ENCODE data around the gene ANLN. TPM values are rescaled to one million over a fixed set of nuclear protein-coding genes. Genes with fewer than 3 reads are reported as not detected.
"Not testable (repeated sequence)": the region's sequence is repeated elsewhere in the genome, so short reads cannot be mapped to it uniquely, and the experiment has no call there.

Gene ANLN
- total RNA-seq, 1 experiment from 2014 or later: 78.9 TPM

- Histone ChIP-seq H2BK20ac (ENCODE audit: low read depth, low read length, poor library complexity, severe bottlenecking) (no peak overlapping the region), H2BK120ac (ENCODE audit: low read depth, low read length, poor library complexity, severe bottlenecking) (no peak overlapping the region), H3K9me3 (ENCODE audit: control insufficient read depth, low read depth, low read length) (no peaks in the 10 kb centered on the region), H3K4me1 (ENCODE audit: insufficient read depth, low read length) (no peaks in the 10 kb centered on the region), H4K20me1 (ENCODE audit: control insufficient read depth, insufficient read depth, insufficient read length) (no peaks in the 10 kb centered on the region), H4K8ac (replicated peaks; ENCODE audit: insufficient read length, low read depth, low read length) (no peak overlapping the region), H3T11ph (ENCODE audit: low read length) (no peak overlapping the region), H3K9ac (ENCODE audit: extremely low read depth, insufficient read length, low read length) (no peak overlapping the region), H2AFZ (ENCODE audit: low read length) (no peak overlapping the region), H3K27me3 (ENCODE audit: insufficient read depth, low read length) (no peaks in the 10 kb centered on the region), H3K27ac (ENCODE audit: insufficient read length, low read depth, low read length) (no peak overlapping the region), H3K23ac (ENCODE audit: insufficient read length, low read depth, low read length) (no peak overlapping the region), H3K4me2 (ENCODE audit: insufficient read depth, insufficient read length, low read length) (no peak overlapping the region), H3K4ac (ENCODE audit: low read depth, low read length) (no peak overlapping the region), H2BK12ac (ENCODE audit: insufficient read length, low read depth, low read length) (no peak overlapping the region), H3K56ac (ENCODE audit: insufficient read length, low read depth, low read length) (no peak overlapping the region), H2BK15ac (ENCODE audit: low read depth, low read length) (no peak overlapping the region), H3K79me1 (ENCODE audit: insufficient read depth, low read depth, low read length, poor library complexity, severe bottlenecking) (no peaks in the 10 kb centered on the region), H3K18ac (ENCODE audit: insufficient read length, low read depth, low read length) (no peak overlapping the region), H4K91ac (ENCODE audit: insufficient read length, low read depth, low read length) (no peak overlapping the region), H4K5ac (ENCODE audit: insufficient read length, low read depth, low read length) (no peak overlapping the region), H2AK5ac (ENCODE audit: insufficient read length, low read length) (no peak overlapping the region), H3K14ac (ENCODE audit: insufficient read depth, low read length) (no peak overlapping the region), H3K79me2 (ENCODE audit: insufficient read depth, low read length) (no peaks in the 10 kb centered on the region), H2BK5ac (ENCODE audit: insufficient read length, low read length) (no peak overlapping the region), H3K23me2 (ENCODE audit: insufficient read length, low read depth, low read length, poor library complexity, severe bottlenecking) (no peaks in the 10 kb centered on the region)
- Mint-ChIP-seq H3K36me3 (ENCODE audit: insufficient read depth in 1 of 3, low read depth in 3 of 3) (peaks cover 3 to 9% (median 4%) of the 10 kb centered on the region in 3 experiments; a peak in 4 of 7 replicates), H3K9me3 (peaks cover 6 to 11% of the 10 kb centered on the region in 2 experiments), H3K4me1 (no peaks in the 10 kb centered on the region), H3K4me3 (no peak overlapping the region), H3K27ac (no peak overlapping the region), H3K27me3 (ENCODE audit: low read depth) (peaks cover 1% of the 10 kb centered on the region; the same call in 1 of the 2 replicates)
- TF ChIP-seq CTCF (conservative IDR thresholded peaks at IDR 0.05): no peak
- no CpG with 5 or more reads among the region's 3 CpGs for WGBS (ENCODE audit: extremely low coverage, insufficient read length, low lambda C conversion rate)
- DNase-seq: no peak
Observed at GRCh38 chr7:36464271-36464670, 74.6 kb downstream of the ANLN start.

DNA sequence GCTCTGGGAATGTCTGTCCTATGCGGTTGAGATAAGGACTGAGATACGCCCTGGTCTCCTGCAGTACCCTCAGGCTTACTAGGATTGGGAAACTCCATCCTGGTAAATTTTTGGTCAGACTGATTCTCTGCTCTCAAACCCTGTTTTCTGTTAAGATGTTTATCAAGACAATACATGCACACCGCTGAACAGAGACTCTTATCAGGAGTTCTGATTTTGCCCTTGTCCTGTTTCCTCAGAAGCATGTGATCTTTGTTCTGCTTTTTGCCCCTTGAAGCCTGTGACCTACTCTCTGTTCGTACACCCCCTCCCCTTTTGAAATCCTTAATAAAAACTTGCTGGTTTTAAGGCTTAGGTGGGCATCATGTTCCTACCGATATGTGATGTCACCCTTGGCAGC, 76.3 kb downstream of the ANLN start:
- not testable (repeated sequence) for H2AK5ac ChIP-seq (ENCODE audit: insufficient read length, low read length); DNase-seq; H3K23me2 ChIP-seq (ENCODE audit: insufficient read length, low read depth, low read length, poor library complexity, severe bottlenecking); H3K79me1 ChIP-seq (ENCODE audit: insufficient read depth, low read depth, low read length, poor library complexity, severe bottlenecking); H3K27me3 ChIP-seq (ENCODE audit: insufficient read depth, low read length); H3K4me3 Mint-ChIP-seq; H3K14ac ChIP-seq (ENCODE audit: insufficient read depth, low read length); H2BK5ac ChIP-seq (ENCODE audit: insufficient read length, low read length); H3K4ac ChIP-seq (ENCODE audit: low read depth, low read length); H2BK12ac ChIP-seq (ENCODE audit: insufficient read length, low read depth, low read length); H3K27ac ChIP-seq (ENCODE audit: insufficient read length, low read depth, low read length); H3K4me1 Mint-ChIP-seq; H4K20me1 ChIP-seq (ENCODE audit: control insufficient read depth, insufficient read depth, insufficient read length); H3K27ac Mint-ChIP-seq; H2AFZ ChIP-seq (ENCODE audit: low read length); H3K27me3 Mint-ChIP-seq (ENCODE audit: low read depth); H3K56ac ChIP-seq (ENCODE audit: insufficient read length, low read depth, low read length); H3K4me2 ChIP-seq (ENCODE audit: insufficient read depth, insufficient read length, low read length); H3K18ac ChIP-seq (ENCODE audit: insufficient read length, low read depth, low read length); H2BK120ac ChIP-seq (ENCODE audit: low read depth, low read length, poor library complexity, severe bottlenecking); H3T11ph ChIP-seq (ENCODE audit: low read length); H3K4me1 ChIP-seq (ENCODE audit: insufficient read depth, low read length); H3K9ac ChIP-seq (ENCODE audit: extremely low read depth, insufficient read length, low read length); H3K9me3 ChIP-seq (ENCODE audit: control insufficient read depth, low read depth, low read length); H3K23ac ChIP-seq (ENCODE audit: insufficient read length, low read depth, low read length); H4K91ac ChIP-seq (ENCODE audit: insufficient read length, low read depth, low read length); H2BK20ac ChIP-seq (ENCODE audit: low read depth, low read length, poor library complexity, severe bottlenecking); H4K8ac ChIP-seq (replicated peaks; ENCODE audit: insufficient read length, low read depth, low read length); H3K79me2 ChIP-seq (ENCODE audit: insufficient read depth, low read length); H3K36me3 Mint-ChIP-seq (ENCODE audit: insufficient read depth in 1 of 3, low read depth in 3 of 3); H2BK15ac ChIP-seq (ENCODE audit: low read depth, low read length); H4K5ac ChIP-seq (ENCODE audit: insufficient read length, low read depth, low read length)
- WGBS (ENCODE audit: extremely low coverage, insufficient read length, low lambda C conversion rate): no CpG with 5 or more reads among the region's 5 CpGs
- H3K9me3 Mint-ChIP-seq: peaks cover 6 to 11% of the 10 kb centered on the region in 2 experiments

Data from H9 (cell line).